LNCAP (cell line): ENCODE data around the gene PTPRE.

ENCODE experiments used
- CTCF ChIP-seq: fragments of 450-650 bp; IDR thresholded peaks from 2 replicates; pipeline ENCODE4 v1.5.1; 2017; ENCODE audit warnings: mild to moderate bottlenecking

Gene PTPRE

GRCh38 chr10:128110339-128110738 lies 203.4 kb downstream of the PTPRE start:
- no peak for TF ChIP-seq CTCF

- TF ChIP-seq CTCF = no peak
Observed at GRCh38 chr10:128111696-128112095, 204.8 kb downstream of the PTPRE start.

- TF ChIP-seq CTCF = no peak
Observed at GRCh38 chr10:128113026-128113425, 206.1 kb downstream of the PTPRE start.

DNA sequence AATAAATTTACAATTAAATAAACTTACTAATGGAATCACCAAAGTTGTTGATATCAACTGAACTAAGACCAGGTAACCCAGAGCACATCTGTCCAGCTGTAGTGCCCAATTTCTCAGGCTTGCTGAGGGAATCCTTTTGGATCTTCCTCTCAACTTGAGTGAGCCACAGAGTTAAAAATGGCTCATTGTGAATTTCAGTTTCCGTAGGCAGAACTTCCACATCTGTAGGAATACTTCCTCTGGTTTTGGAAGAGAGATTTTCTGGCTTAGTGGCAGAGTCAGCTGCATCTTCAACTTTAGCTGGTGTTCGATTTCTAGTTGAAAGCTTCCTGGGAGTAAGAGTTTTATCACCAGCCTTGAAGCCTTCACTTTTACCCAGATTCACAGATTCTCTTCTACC lies 208.0 kb downstream of the PTPRE start:
- TF ChIP-seq CTCF = no peak

DNA sequence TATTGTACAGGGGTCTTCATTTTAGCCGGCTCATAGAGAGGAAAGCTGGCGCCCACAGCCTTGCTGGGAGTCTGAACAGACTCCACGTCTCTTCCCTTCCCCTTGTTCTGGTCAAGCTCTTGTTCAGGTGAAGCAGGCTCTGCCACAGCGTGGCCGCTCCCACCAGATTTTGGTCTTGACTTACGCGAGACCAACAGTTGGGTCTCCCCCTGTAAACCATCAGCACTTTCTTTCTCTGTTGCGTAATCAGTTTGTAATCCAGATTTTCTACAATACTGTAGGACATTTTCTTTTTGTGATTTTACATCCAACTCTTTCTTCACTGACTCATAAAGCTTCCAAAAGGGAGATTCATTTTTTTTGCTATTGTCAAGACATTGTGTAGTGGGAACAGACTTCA lies 208.5 kb downstream of the PTPRE start:
- no peak for TF ChIP-seq CTCF

- TF ChIP-seq CTCF = no peak
Observed at GRCh38 chr10:128116187-128116586, 209.3 kb downstream of the PTPRE start.

- no peak; the same call in 1 of the 2 replicates for TF ChIP-seq CTCF
Observed at GRCh38 chr10:128116851-128117615, 210.1 kb downstream of the PTPRE start.
